Endothelial cell of umbilical vein (primary cell): ENCODE measurements around the gene TEKT1.

Experiments
- CTCF ChIP-seq, 2 donors: IDR thresholded peaks; 1 replicate in 1 of 2; 2 replicates in 1 of 2; pipeline ENCODE4 v1.5.1; 2011; ENCODE audit warnings: low read length in 2 of 2, mild to moderate bottlenecking in 2 of 2, moderate library complexity in 2 of 2, control low read depth in 1 of 2, inconsistent platforms in 1 of 2, low read depth in 1 of 2; ENCODE audit not compliant: insufficient read depth in 1 of 2; ENCODE audit errors: extremely low read depth in 1 of 2
- EZH2 ChIP-seq: IDR thresholded peaks from 2 replicates; pipeline ENCODE4 v1.6.1; 2012; ENCODE audit warnings: borderline replicate concordance, low read depth, mild to moderate bottlenecking, moderate library complexity, low read length, inconsistent platforms; ENCODE audit not compliant: severe bottlenecking
- FOS ChIP-seq: IDR thresholded peaks from 2 replicates; pipeline ENCODE4 v1.6.1; 2011; ENCODE audit warnings: mild to moderate bottlenecking, low read length, moderate library complexity, borderline replicate concordance; ENCODE audit not compliant: insufficient read depth
- GATA2 ChIP-seq: IDR thresholded peaks from 2 replicates; pipeline ENCODE4 v1.7.0; 2011; ENCODE audit warnings: low read depth, mild to moderate bottlenecking, moderate library complexity, mixed read lengths, low read length; ENCODE audit not compliant: insufficient read length, insufficient read depth
- JUN ChIP-seq: IDR thresholded peaks from 2 replicates; pipeline ENCODE4 v1.6.1; 2011; ENCODE audit warnings: borderline replicate concordance, low read depth; ENCODE audit not compliant: insufficient read length, insufficient read depth
- MAX ChIP-seq: IDR thresholded peaks from 2 replicates; pipeline ENCODE4 v1.6.1; 2011; ENCODE audit not compliant: insufficient read depth, insufficient read length
- MYC ChIP-seq: IDR thresholded peaks from one replicate; pipeline ENCODE4 v1.6.1; 2011; ENCODE audit warnings: mild to moderate bottlenecking, low read depth, low read length
- POLR2A ChIP-seq: IDR thresholded peaks from 2 replicates; pipeline ENCODE4 v1.6.1; 2012; ENCODE audit warnings: low read depth, mild to moderate bottlenecking, control low read depth, low read length
- POLR2AphosphoS5 ChIP-seq: IDR thresholded peaks from 2 replicates; pipeline ENCODE4 v1.6.1; 2012; ENCODE audit warnings: low read depth, mild to moderate bottlenecking, control low read depth, low read length, moderate library complexity; ENCODE audit not compliant: insufficient read depth

GRCh38 chr17:6755281-6755680 lies 76.2 kb downstream of the TEKT1 start:
- no peak for TF ChIP-seq GATA2
- TF ChIP-seq CTCF (IDR thresholded peaks at IDR 0.05; ENCODE audit: extremely low read depth in 1 of 2, insufficient read depth in 1 of 2, low read depth in 1 of 2, low read length in 2 of 2), result no peak
- TF ChIP-seq MAX, result no peak
- no peak for TF ChIP-seq POLR2A
- no peak for TF ChIP-seq JUN
- no peak for TF ChIP-seq EZH2
- TF ChIP-seq POLR2AphosphoS5, result no peak
- TF ChIP-seq FOS, result no peak
- no peak for TF ChIP-seq MYC
